Trophoblast cell (in vitro differentiated cells and primary cell): Measurements from ENCODE around the gene RPL32.
"Not testable (repeated sequence)": the region's sequence is repeated elsewhere in the genome, so short reads cannot be mapped to it uniquely, and the experiment has no call there.

Experiments
- DNase-seq, 2 donors: peaks; one replicate each; pipeline ENCODE4 v3.0.0-alpha.2; 2016
- H2AFZ ChIP-seq: 2 replicates; pipeline ENCODE4 v1.6.1; 2013; ENCODE audit warnings: low read length, moderate library complexity, mild to moderate bottlenecking; ENCODE audit not compliant: insufficient read depth, poor library complexity
- H2AK5ac ChIP-seq: 2 replicates; pipeline ENCODE4 v1.6.1; 2013; ENCODE audit warnings: mild to moderate bottlenecking, low read length
- H2BK120ac ChIP-seq: 2 replicates; pipeline ENCODE4 v1.6.1; 2013; ENCODE audit warnings: low read length, mild to moderate bottlenecking, moderate library complexity; ENCODE audit not compliant: insufficient read depth, poor library complexity
- H2BK12ac ChIP-seq: 2 replicates; pipeline ENCODE4 v1.6.1; 2013; ENCODE audit warnings: mild to moderate bottlenecking, low read length, moderate library complexity
- H2BK5ac ChIP-seq: 2 replicates; pipeline ENCODE4 v1.6.1; 2013; ENCODE audit warnings: low read length, low read depth, moderate library complexity, mild to moderate bottlenecking; ENCODE audit not compliant: poor library complexity
- H3K14ac ChIP-seq: 2 replicates; pipeline ENCODE4 v1.6.1; 2013; ENCODE audit warnings: mild to moderate bottlenecking, low read length
- H3K18ac ChIP-seq: 2 replicates; pipeline ENCODE4 v1.6.1; 2013; ENCODE audit warnings: mild to moderate bottlenecking, low read length
- H3K23ac ChIP-seq: 2 replicates; pipeline ENCODE4 v1.6.1; 2013; ENCODE audit warnings: low read length
- H3K27ac ChIP-seq: 2 replicates; pipeline ENCODE4 v1.5.1; 2013; ENCODE audit warnings: low read depth, mild to moderate bottlenecking, inconsistent platforms, low read length, moderate library complexity
- H3K27me3 ChIP-seq: 2 replicates; pipeline ENCODE4 v1.6.1; 2013; ENCODE audit warnings: inconsistent platforms, mild to moderate bottlenecking, low read length, moderate library complexity; ENCODE audit not compliant: insufficient read depth
- H3K36me3 ChIP-seq, 2 experiments: 1 replicate in 1 of 2; 2 replicates in 1 of 2; pipeline ENCODE4 v1.6.1; 2013; ENCODE audit warnings: low read length in 2 of 2, mild to moderate bottlenecking in 2 of 2, moderate library complexity in 1 of 2; ENCODE audit not compliant: insufficient read depth in 2 of 2, control insufficient read depth in 1 of 2
- H3K4ac ChIP-seq: 2 replicates; pipeline ENCODE4 v1.6.1; 2013; ENCODE audit warnings: low read depth, mild to moderate bottlenecking, low read length, moderate library complexity
- H3K4me1 ChIP-seq, 2 experiments: 1 replicate in 1 of 2; 2 replicates in 1 of 2; pipeline ENCODE4 v1.6.1; 2013; ENCODE audit warnings: low read length in 2 of 2, mild to moderate bottlenecking in 2 of 2, moderate library complexity in 1 of 2; ENCODE audit not compliant: insufficient read depth in 2 of 2, control insufficient read depth in 1 of 2
- H3K4me2 ChIP-seq: 2 replicates; pipeline ENCODE4 v1.6.1; 2013; ENCODE audit warnings: inconsistent platforms, mild to moderate bottlenecking, low read length, moderate library complexity
- H3K4me3 ChIP-seq: 2 replicates; pipeline ENCODE4 v1.5.1; 2013; ENCODE audit warnings: mild to moderate bottlenecking, low read depth, low read length, inconsistent platforms
- H3K79me1 ChIP-seq: one replicate; pipeline ENCODE4 v1.6.1; 2013; ENCODE audit warnings: low read length
- H3K79me2 ChIP-seq: 2 replicates; pipeline ENCODE4 v1.6.1; 2013; ENCODE audit warnings: low read length, mild to moderate bottlenecking; ENCODE audit not compliant: control insufficient read depth, insufficient read depth, poor library complexity
- H3K9ac ChIP-seq: 2 replicates; pipeline ENCODE4 v1.6.1; 2013; ENCODE audit warnings: mild to moderate bottlenecking, low read length
- H3K9me3 ChIP-seq: 2 replicates; pipeline ENCODE4 v1.6.1; 2013; ENCODE audit warnings: low read depth, mild to moderate bottlenecking, control low read depth, inconsistent platforms, low read length; ENCODE audit not compliant: insufficient read depth
- H4K12ac ChIP-seq: 2 replicates; pipeline ENCODE4 v1.6.1; 2013; ENCODE audit warnings: low read depth, mild to moderate bottlenecking, low read length, moderate library complexity
- H4K8ac ChIP-seq: 2 replicates; pipeline ENCODE4 v1.6.1; 2013; ENCODE audit warnings: low read depth, mild to moderate bottlenecking, low read length, moderate library complexity
- H4K91ac ChIP-seq: one replicate; pipeline ENCODE4 v1.6.1; 2013; ENCODE audit warnings: low read depth, mild to moderate bottlenecking, low read length, moderate library complexity
- WGBS: extraction: QIAGEN DNeasy Blood & Tissue Kit; methylation state at CpG from one replicate; pipeline ENCODE4 v1.1.7; 2013; ENCODE audit warnings: missing lambda C conversion rate; ENCODE audit not compliant: insufficient read length, insufficient coverage; ENCODE audit errors: extremely low coverage; 5-methylcytosine and 5-hydroxymethylcytosine counted together

RPL32 gene

GRCh38 chr3:12881858-12882257 lies 40.5 kb upstream of the RPL32 start:
- H3K9ac ChIP-seq, H3K4me1 ChIP-seq, H3K18ac ChIP-seq, H2AFZ ChIP-seq, H2AK5ac ChIP-seq, H3K79me2 ChIP-seq, H3K14ac ChIP-seq, H2BK5ac ChIP-seq, H2BK120ac ChIP-seq, H3K36me3 ChIP-seq, H4K12ac ChIP-seq, H2BK12ac ChIP-seq, H3K9me3 ChIP-seq, H3K4me2 ChIP-seq, H3K4me3 ChIP-seq, H3K27me3 ChIP-seq, H3K79me1 ChIP-seq, DNase-seq, H3K27ac ChIP-seq, H4K91ac ChIP-seq, H4K8ac ChIP-seq, H3K4ac ChIP-seq, H3K23ac ChIP-seq: not testable (repeated sequence)
- WGBS = no CpG with 5 or more reads among the region's 12 CpGs

GRCh38 chr3:12879191-12879815 lies 37.9 kb upstream of the RPL32 start:
- Histone ChIP-seq H3K79me2 (no peaks in the 10 kb centered on the region), H3K36me3 (no peaks in the 10 kb centered on the region), H3K4me3 (no peak overlapping the region), H4K8ac (no peak overlapping the region), H2AFZ (no peak overlapping the region), H2AK5ac (no peak overlapping the region), H3K79me1 (no peaks in the 10 kb centered on the region), H3K18ac (no peak overlapping the region), H3K14ac (no peak overlapping the region), H4K91ac (no peak overlapping the region), H2BK12ac (no peak overlapping the region), H3K27me3 (no peaks in the 10 kb centered on the region), H3K9ac (no peak overlapping the region), H3K4me2 (no peak overlapping the region), H3K9me3 (no peaks in the 10 kb centered on the region), H3K4ac (no peak overlapping the region), H4K12ac (no peak overlapping the region), H3K23ac (no peak overlapping the region), H2BK120ac (no peak overlapping the region), H3K4me1 (peaks cover 0 to 7% of the 10 kb centered on the region in 2 experiments), H2BK5ac (no peak overlapping the region), H3K27ac (no peak overlapping the region)
- no peak for DNase-seq
- no CpG with 5 or more reads among the region's 5 CpGs for WGBS

- not testable (repeated sequence) for H2BK5ac ChIP-seq, H4K12ac ChIP-seq, H3K23ac ChIP-seq, H3K36me3 ChIP-seq, H3K9ac ChIP-seq, H3K4me1 ChIP-seq, H3K4ac ChIP-seq, DNase-seq, H4K91ac ChIP-seq, H2AK5ac ChIP-seq, H3K79me2 ChIP-seq, H2BK120ac ChIP-seq, H4K8ac ChIP-seq, H3K27ac ChIP-seq, H3K4me2 ChIP-seq, H3K79me1 ChIP-seq, H3K27me3 ChIP-seq, H3K14ac ChIP-seq, H3K4me3 ChIP-seq, H3K9me3 ChIP-seq, H2AFZ ChIP-seq, H2BK12ac ChIP-seq, H3K18ac ChIP-seq
- no CpG with 5 or more reads among the region's 2 CpGs for WGBS
Measured at GRCh38 chr3:12878758-12879157, 37.4 kb upstream of the RPL32 start.

GRCh38 chr3:12878141-12878574 lies 36.8 kb upstream of the RPL32 start:
- H2BK5ac ChIP-seq = no peak overlapping the region
- WGBS = no CpG with 5 or more reads among the region's 2 CpGs
- H2BK120ac ChIP-seq = no peak overlapping the region
- peaks cover 0 to 7% of the 10 kb centered on the region in 2 experiments for H3K4me1 ChIP-seq
- no peak for DNase-seq
- no peak overlapping the region for H3K4me2 ChIP-seq
- no peaks in the 10 kb centered on the region for H3K27me3 ChIP-seq
- no peak overlapping the region for H3K4me3 ChIP-seq
- no peak overlapping the region for H3K18ac ChIP-seq
- H2AK5ac ChIP-seq = no peak overlapping the region
- no peaks in the 10 kb centered on the region for H3K79me2 ChIP-seq
- no peak overlapping the region for H3K14ac ChIP-seq
- H3K4ac ChIP-seq = no peak overlapping the region
- H3K23ac ChIP-seq = no peak overlapping the region
- H4K12ac ChIP-seq = no peak overlapping the region
- no peak overlapping the region for H4K91ac ChIP-seq
- H2AFZ ChIP-seq = no peak overlapping the region
- H3K36me3 ChIP-seq = no peaks in the 10 kb centered on the region
- H4K8ac ChIP-seq = no peak overlapping the region
- no peak overlapping the region for H3K9ac ChIP-seq
- H2BK12ac ChIP-seq = no peak overlapping the region
- no peaks in the 10 kb centered on the region for H3K79me1 ChIP-seq
- no peak overlapping the region for H3K27ac ChIP-seq
- no peaks in the 10 kb centered on the region for H3K9me3 ChIP-seq
